Right lobe of liver (tissue), 6 donors: Measurements from ENCODE around the gene GDI1. TPM values are rescaled to one million over a fixed set of nuclear protein-coding genes. Genes with fewer than 3 reads are reported as not detected.

ENCODE experiments used
- ATAC-seq, 4 donors: fragments of 200-7000 bp; cut with Tn5 transposase; one replicate each; pipeline ENCODE4 v1.9.1; 2020; ENCODE audit warnings: mild to moderate bottlenecking in 4 of 4, moderate library complexity in 4 of 4
- DNase-seq, 3 donors: peaks; one replicate each; pipeline ENCODE4 v3.0.0-alpha.2; 2020
- H3K27ac ChIP-seq, 3 donors: fragments of 200-600 bp; one replicate each; pipeline ENCODE4 v1.8.0; 2022
- H3K27me3 ChIP-seq, 2 donors: fragments of 200-600 bp; one replicate each; pipeline ENCODE4 v1.8.0; 2022
- H3K36me3 ChIP-seq, 4 donors: fragments of 200-600 bp; sonication (generic) in 1 of 4; one replicate each; pipeline versions ENCODE4 v1.5.1 to v1.8.0; 2017 to 2022; ENCODE audit warnings: control low read depth in 1 of 4
- H3K4me1 ChIP-seq, 4 donors: fragments of 200-600 bp; sonication (generic) in 1 of 4; one replicate each; pipeline versions ENCODE4 v1.5.1 to v1.8.0; 2017 to 2022; ENCODE audit warnings: control low read depth in 1 of 4
- H3K4me3 ChIP-seq, 3 donors: fragments of 200-600 bp; one replicate each; pipeline ENCODE4 v1.8.0; 2022
- H3K9me3 ChIP-seq, 4 donors: fragments of 200-600 bp; sonication (generic) in 1 of 4; one replicate each; pipeline versions ENCODE4 v1.5.1 to v1.8.0; 2017 to 2022; ENCODE audit warnings: control low read depth in 1 of 4
- POLR2A ChIP-seq: fragments of 450-650 bp; IDR thresholded peaks from one replicate; pipeline ENCODE4 v1.6.1; 2017; ENCODE audit warnings: antibody characterized with exemption, mild to moderate bottlenecking
- WGBS: methylation state at CpG from one replicate; pipeline ENCODE4 v1.1.6; 2018; ENCODE audit warnings: low coverage, low lambda C conversion rate; ENCODE audit not compliant: insufficient coverage; ENCODE audit errors: missing lambda C conversion rate; 5-methylcytosine and 5-hydroxymethylcytosine counted together
- intact Hi-C, 2 donors: fragments of 100-400 bp; cut with DNase I; formaldehyde crosslinking; loops; one replicate each; pipeline versions ENCODE4 v1.11.2 to v1.14.1; 2022
- total RNA-seq, 6 experiments: library from RNA; depleted of rRNA in 2 of 6; stranded (reverse); fragments of >200 nt in 2 of 6; fragmentation: NEBNext Ultra II Directional in 3 of 6; extraction: Animal tissue kit (Norgen Biotek cat#: 25700) in 3 of 6; gene quantifications; one replicate each; pipeline versions ENCODE4 v1.1.0 to v1.2.4, GENCODE V29; 2016 to 2023
- TF ChIP-seq, protein P1 (sequence below), 4 donors: fragments of 200-600 bp in 3 of 4; fragments of 450-650 bp in 1 of 4; IDR thresholded peaks; one replicate each; pipeline versions ENCODE4 v1.5.1 to v1.8.0; 2016 to 2022; ENCODE audit warnings: antibody characterized with exemption in 4 of 4, mild to moderate bottlenecking in 2 of 4
- donor health status: DM: no; HTN: yes; CAD: no.
- donor health status: DM: no; HTN: no; CAD: no.
- donor health status: DM: no; HTN: no; CAD: no.
- donor health status: DM: no; HTN: yes; CAD: no.
- donor health status: DM: no; HTN: yes; CAD: no.

Gene GDI1
- total RNA-seq, 6 experiments from 2014 or later = 26.8 to 37.7 (median 30.9) TPM

GRCh38 chrX:154481911-154482601 is 45.1 kb downstream of the GDI1 start:
- DNase-seq (peak in 1 of 3 donors; percentile 13), ATAC-seq (no peak)
- Histone ChIP-seq H3K27me3 (no peaks in the 10 kb centered on the region), H3K27ac (no peak overlapping the region), H3K4me1 (no peaks in the 10 kb centered on the region), H3K36me3 (no peaks in the 10 kb centered on the region), H3K9me3 (no peaks in the 10 kb centered on the region), H3K4me3 (no peak overlapping the region)
- intact Hi-C loops = no loop called here
- no peak for TF ChIP-seq POLR2A
- TF ChIP-seq, protein P1, sequence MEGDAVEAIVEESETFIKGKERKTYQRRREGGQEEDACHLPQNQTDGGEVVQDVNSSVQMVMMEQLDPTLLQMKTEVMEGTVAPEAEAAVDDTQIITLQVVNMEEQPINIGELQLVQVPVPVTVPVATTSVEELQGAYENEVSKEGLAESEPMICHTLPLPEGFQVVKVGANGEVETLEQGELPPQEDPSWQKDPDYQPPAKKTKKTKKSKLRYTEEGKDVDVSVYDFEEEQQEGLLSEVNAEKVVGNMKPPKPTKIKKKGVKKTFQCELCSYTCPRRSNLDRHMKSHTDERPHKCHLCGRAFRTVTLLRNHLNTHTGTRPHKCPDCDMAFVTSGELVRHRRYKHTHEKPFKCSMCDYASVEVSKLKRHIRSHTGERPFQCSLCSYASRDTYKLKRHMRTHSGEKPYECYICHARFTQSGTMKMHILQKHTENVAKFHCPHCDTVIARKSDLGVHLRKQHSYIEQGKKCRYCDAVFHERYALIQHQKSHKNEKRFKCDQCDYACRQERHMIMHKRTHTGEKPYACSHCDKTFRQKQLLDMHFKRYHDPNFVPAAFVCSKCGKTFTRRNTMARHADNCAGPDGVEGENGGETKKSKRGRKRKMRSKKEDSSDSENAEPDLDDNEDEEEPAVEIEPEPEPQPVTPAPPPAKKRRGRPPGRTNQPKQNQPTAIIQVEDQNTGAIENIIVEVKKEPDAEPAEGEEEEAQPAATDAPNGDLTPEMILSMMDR (IDR thresholded peaks at IDR 0.05) = no peak
- WGBS = 57% methylated on average over 8 of the region's 14 CpGs

GRCh38 chrX:154482786-154483185 is 45.8 kb downstream of the GDI1 start:
- H3K27ac ChIP-seq = no peak overlapping the region
- H3K36me3 ChIP-seq = no peaks in the 10 kb centered on the region
- DNase-seq = no peak
- no peak overlapping the region for H3K4me3 ChIP-seq
- no peak for ATAC-seq
- intact Hi-C loops = no loop called here
- H3K27me3 ChIP-seq = no peaks in the 10 kb centered on the region
- no peaks in the 10 kb centered on the region for H3K9me3 ChIP-seq
- TF ChIP-seq, protein P1 (IDR thresholded peaks at IDR 0.05) = no peak
- TF ChIP-seq POLR2A = no peak
- H3K4me1 ChIP-seq = no peaks in the 10 kb centered on the region
- WGBS = no CpG with 5 or more reads among the region's 7 CpGs

DNA sequence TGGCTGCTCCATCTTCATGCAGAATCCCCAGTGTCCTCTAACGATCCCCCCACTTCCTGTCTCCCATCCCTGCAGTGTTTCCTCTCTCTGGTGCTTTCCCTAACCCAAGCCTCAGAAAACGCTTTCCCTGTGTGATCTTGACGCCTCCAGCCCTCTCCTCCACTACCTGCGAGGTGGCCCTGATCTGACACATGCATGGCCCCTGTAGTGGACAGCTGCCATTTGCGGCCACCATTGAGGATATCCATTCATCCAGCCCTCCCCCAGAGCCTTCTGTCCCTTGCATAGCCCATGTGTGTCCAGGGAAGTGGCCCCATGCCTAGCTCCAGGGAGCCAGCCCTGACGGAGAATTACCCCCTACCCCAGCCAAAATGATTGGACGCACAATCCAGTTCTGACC is 46.4 kb downstream of the GDI1 start:
- intact Hi-C loops = no loop called here
- ATAC-seq (no peak), DNase-seq (no peak)
- Histone ChIP-seq H3K36me3 (no peaks in the 10 kb centered on the region), H3K27me3 (no peaks in the 10 kb centered on the region), H3K4me1 (no peaks in the 10 kb centered on the region), H3K27ac (no peak overlapping the region), H3K4me3 (no peak overlapping the region), H3K9me3 (no peaks in the 10 kb centered on the region)
- TF ChIP-seq, protein P1 (IDR thresholded peaks at IDR 0.05) = no peak
- TF ChIP-seq POLR2A = no peak
- WGBS = 73% methylated on average over 2 of the region's 7 CpGs

- no peak for TF ChIP-seq POLR2A
- TF ChIP-seq, protein P1 (IDR thresholded peaks at IDR 0.05) = no peak
- ATAC-seq (peak in 1 of 4 donors; percentile 58), DNase-seq (peak in 2 of 3 donors; percentile 37 to 45)
- Histone ChIP-seq H3K36me3 (no peaks in the 10 kb centered on the region), H3K4me3 (no peak overlapping the region), H3K9me3 (no peaks in the 10 kb centered on the region), H3K4me1 (no peaks in the 10 kb centered on the region), H3K27ac (no peak overlapping the region), H3K27me3 (no peaks in the 10 kb centered on the region)
- 77% methylated on average over 4 of the region's 16 CpGs for WGBS
- intact Hi-C loops = no loop called here
These were observed 47.5 kb downstream of the GDI1 start for GRCh38 chrX:154484255-154485149.
